K562 (cell line): Measurements from ENCODE around the gene SLC39A13. TPM values are rescaled to one million over a fixed set of nuclear protein-coding genes. Genes with fewer than 3 reads are reported as not detected.

ENCODE experiments used
- CBX8 ChIP-seq: fragments of 200-600 bp; sonication (generic); IDR thresholded peaks from 2 replicates; pipeline ENCODE4 v1.6.1; 2012; ENCODE audit warnings: borderline replicate concordance, mixed run types, low read depth, mild to moderate bottlenecking, moderate library complexity, mixed read lengths, low read length, control low read depth, inconsistent platforms; ENCODE audit not compliant: poor library complexity, severe bottlenecking; ENCODE audit errors: extremely low read depth
- CEBPZ ChIP-seq: fragments of 150-350 bp; IDR thresholded peaks from 2 replicates; pipeline ENCODE4 v1.6.1; 2014; ENCODE audit warnings: low read depth, mild to moderate bottlenecking, low read length, borderline replicate concordance
- MBD2 ChIP-seq: sonication (generic); IDR thresholded peaks from 2 replicates; pipeline ENCODE4 v1.6.1; 2016; ENCODE audit warnings: low read depth, borderline replicate concordance
- MED1 ChIP-seq: sonication (generic); formaldehyde crosslinking; IDR thresholded peaks from 2 replicates; pipeline ENCODE4 v1.8.1; 2023; ENCODE audit warnings: missing genetic modification reagents, borderline replicate concordance
- NFATC3 ChIP-seq: fragments of 450-650 bp; IDR thresholded peaks from 2 replicates; pipeline ENCODE4 v1.6.1; 2017; ENCODE audit warnings: mild to moderate bottlenecking
- NFRKB ChIP-seq: fragments of 450-650 bp; IDR thresholded peaks from 2 replicates; pipeline ENCODE4 v1.6.1; 2016; ENCODE audit warnings: low read depth
- NR3C1 ChIP-seq: sonication (generic); formaldehyde crosslinking; IDR thresholded peaks from 2 replicates; pipeline ENCODE4 v1.8.1; 2022; ENCODE audit warnings: missing genetic modification reagents
- RBM14 ChIP-seq: fragments of 200-400 bp; formaldehyde crosslinking; IDR thresholded peaks from 2 replicates; pipeline ENCODE4 v1.6.1; 2018; ENCODE audit warnings: low read depth, mild to moderate bottlenecking, low read length, moderate library complexity, borderline replicate concordance; ENCODE audit not compliant: insufficient read depth
- RNF219 ChIP-seq: fragments of 250-450 bp; sonication (Bioruptor Pico); IDR thresholded peaks from 2 replicates; pipeline ENCODE4 v1.5.0; 2022; ENCODE audit warnings: mild to moderate bottlenecking
- ZBTB40 ChIP-seq, 2 experiments: fragments of 450-650 bp in 1 of 2; sonication (generic) in 1 of 2; formaldehyde crosslinking in 1 of 2; IDR thresholded peaks; 2 replicates each; pipeline versions ENCODE4 v1.7.1 to v1.9.0; 2016 to 2022; ENCODE audit warnings: inconsistent platforms in 1 of 2, mild to moderate bottlenecking in 1 of 2, missing genetic modification reagents in 1 of 2
- ZNF644 ChIP-seq: fragments of 200-800 bp; sonication (Bioruptor generic); IDR thresholded peaks from 2 replicates; pipeline ENCODE4 v1.6.1; 2016; ENCODE audit warnings: low read depth, missing genetic modification characterization, missing compliant biosample characterization
- polyA plus RNA-seq, 8 experiments: library from polyadenylated mRNA; depleted of rRNA in 4 of 8; stranded (reverse) in 5 of 8; unstranded in 3 of 8; fragments of >200 nt; fragmentation: Nextera tagmentation in 2 of 8; fragmentation: Illumina TruSeq in 1 of 8; extraction: Ambion mirVana in 2 of 8; extraction: Trizol in 1 of 8; gene quantifications; 2 replicates each; pipeline versions ENCODE4 v1.2.1 to v1.2.3, GENCODE V29; 2011 to 2014; ENCODE audit warnings: inconsistent platforms in 1 of 8, missing spikeins in 1 of 8
- total RNA-seq, 7 experiments: library from RNA; depleted of rRNA in 6 of 7; stranded (reverse); fragments of >200 nt in 6 of 7; fragmentation: Illumina TruSeq in 2 of 7; extraction: Trizol in 2 of 7; gene quantifications; 2 replicates each; pipeline versions ENCODE4 v1.2.1 to v1.2.3, GENCODE V29; 2011 to 2021; ENCODE audit warnings: low replicate concordance in 1 of 7

Gene SLC39A13
- total and polyA plus RNA-seq, 9 of the 15 experiments (the other 6 are each of a cell fraction or from before 2014, with no cell fraction given), result 0.17 to 15.9 (median 3.2) TPM

GRCh38 chr11:47376525-47377371, 31.6 kb upstream of the SLC39A13 start (continued):
- TF ChIP-seq MBD2 (peak; percentile 50; the same call in 1 of the 2 replicates), NR3C1 (CRISPR knock-in tag) (no peak), CEBPZ (no peak), ZNF644 (tag) (no peak), MED1 (CRISPR knock-in tag) (no peak), RNF219 (CRISPR knock-in tag) (no peak), CBX8 (no peak), RBM14 (no peak), NFRKB (no peak), ZBTB40 (IDR thresholded peaks at IDR 0.05) (no peak), ZBTB40 (CRISPR knock-in tag; IDR thresholded peaks at IDR 0.05) (no peak), NFATC3 (no peak)
